ENCODE results near the gene POR. TPM values are rescaled to one million over a fixed set of nuclear protein-coding genes. Genes with fewer than 3 reads are reported as not detected.

Gene POR
- total and polyA plus RNA-seq, 2 of the 8 experiments (the other 6 are each of a cell fraction or from before 2014, with no cell fraction given) = 98.7 to 144 TPM

GRCh38 chr7:75913437-75913836, 1.5 kb upstream of the POR start:
- Histone ChIP-seq H4K91ac (replicated peaks; ENCODE audit: insufficient read length, low read length) (no peak overlapping the region), H3K23ac (ENCODE audit: insufficient read length) (no peak overlapping the region), H3K23me2 (ENCODE audit: low read depth, low read length) (peaks cover 10% of the 10 kb centered on the region), H4K5ac (ENCODE audit: insufficient read length, low read depth, low read length) (no peak overlapping the region), H3K27ac (ENCODE audit: low read depth, low read length) (no peak overlapping the region), H2BK15ac (ENCODE audit: low read length) (no peak overlapping the region), H3K56ac (replicated peaks; ENCODE audit: insufficient read length, low read depth, low read length) (no peak overlapping the region), H3K9me3 (ENCODE audit: insufficient read depth in 2 of 2, low read depth in 1 of 2, low read length in 1 of 2) (no peaks in the 10 kb centered on the region), H2AFZ (ENCODE audit: low read length) (no peak overlapping the region), H3K4me1 (replicated peaks in 1 of 4; ENCODE audit: control insufficient read depth in 3 of 4, insufficient read depth in 4 of 4, low read length in 3 of 4) (peaks cover 0 to 11% (median 3%) of the 10 kb centered on the region in 4 experiments; a peak in 4 of 7 replicates), H3K79me1 (ENCODE audit: low read depth, low read length) (no peaks in the 10 kb centered on the region; the same call in 1 of the 2 replicates), H3K14ac (ENCODE audit: insufficient read length) (no peak overlapping the region), H2BK20ac (ENCODE audit: low read length) (no peak overlapping the region), H4K8ac (ENCODE audit: extremely low read depth, insufficient read depth, low read length) (no peak overlapping the region), H2BK120ac (replicated peaks; ENCODE audit: low read depth, low read length) (no peak overlapping the region), H3K27me3 (replicated peaks in 1 of 4; ENCODE audit: control insufficient read depth in 3 of 4, extremely low read depth in 1 of 4, insufficient read depth in 3 of 4, low read length in 3 of 4) (no peaks in the 10 kb centered on the region), H3K4me2 (ENCODE audit: insufficient read depth in 1 of 2, low read depth in 2 of 2, low read length in 2 of 2) (peak overlapping the region in 1 of 2 experiments; percentile 88; a peak in 1 of 4 replicates), H3K18ac (ENCODE audit: extremely low read depth, low read length) (no peak overlapping the region), H2AK5ac (ENCODE audit: low read depth, low read length) (no peak overlapping the region), H3K79me2 (ENCODE audit: control insufficient read depth in 1 of 2, insufficient read depth in 2 of 2, low read length in 2 of 2) (peaks cover 3 to 28% of the 10 kb centered on the region in 2 experiments; a peak in 3 of 4 replicates), H2BK12ac (ENCODE audit: low read depth, low read length) (no peak overlapping the region), H3K4ac (replicated peaks; ENCODE audit: insufficient read length, low read depth, low read length) (no peak overlapping the region), H3K9ac (replicated peaks in 1 of 4; ENCODE audit: extremely low read depth in 1 of 4, low read depth in 3 of 4, low read length in 3 of 4) (no peak overlapping the region), H3K4me3 (ENCODE audit: extremely low read depth in 1 of 4, insufficient read depth in 2 of 4, low read depth in 3 of 4, low read length in 4 of 4) (no peak overlapping the region), H3K36me3 (ENCODE audit: control insufficient read depth in 2 of 4, insufficient read depth in 4 of 4, low read length in 3 of 4) (no peaks in the 10 kb centered on the region), H4K20me1 (replicated peaks in 1 of 2; ENCODE audit: control insufficient read depth in 1 of 2, insufficient read depth in 2 of 2, low read length in 2 of 2) (peaks cover 3 to 5% of the 10 kb centered on the region in 2 experiments), H2BK5ac (ENCODE audit: low read depth, low read length) (no peak overlapping the region)
- DNase-seq (ENCODE audit: low read depth in 1 of 2, low spot score in 2 of 2) = no peak
- CTCF ChIA-PET (ENCODE audit: partially characterized antibody) = interaction anchor here (0.6 to 1.7 kb wide), 4 partner anchors 18 to 107 kb away, joined by 3 to 4 read pairs (median 4); no protein-coding TSS in a partner anchor
- no peak for FAIRE-seq
- POLR2A ChIA-PET (ENCODE audit: partially characterized antibody) = interaction anchor here (1.2 to 4.7 kb wide), 6 partner anchors 9 to 81 kb away, joined by 3 to 43 read pairs (median 10); partner anchors contain the start of gene TMEM120A
- 95% methylated on average over 6 of the region's 6 CpGs; no CpG with 5 or more reads in 1 of the 2 experiments for WGBS, 2 experiments (ENCODE audit: extremely low coverage in 1 of 2, insufficient coverage in 1 of 2, insufficient read length in 1 of 2, insufficient replicate concordance in 2 of 2, low coverage in 1 of 2, low lambda C conversion rate in 2 of 2, missing lambda C conversion rate in 1 of 2)
- TF ChIP-seq CTCF (IDR thresholded peaks at IDR 0.05; ENCODE audit: control extremely low read depth in 1 of 3, insufficient read depth in 1 of 3, low read depth in 1 of 3, low read length in 3 of 3) = no peak
- no peak for TF ChIP-seq BRCA1 (IDR thresholded peaks at IDR 0.05; ENCODE audit: low read depth, low read length)
- TF ChIP-seq E2F6 (IDR thresholded peaks at IDR 0.05) = no peak
- TF ChIP-seq KDM1A (IDR thresholded peaks at IDR 0.05; ENCODE audit: borderline replicate concordance, low read length) = no peak
- TF ChIP-seq POLR2AphosphoS5 (IDR thresholded peaks at IDR 0.05; ENCODE audit: low read depth, low read length) = no peak
- no peak for TF ChIP-seq ZNF274 (IDR thresholded peaks at IDR 0.05; ENCODE audit: borderline replicate concordance, extremely low read depth, low read length)
- TF ChIP-seq ATF3 (IDR thresholded peaks at IDR 0.05; ENCODE audit: insufficient read depth, low read depth, low read length) = no peak
- TF ChIP-seq MAFK (IDR thresholded peaks at IDR 0.05; ENCODE audit: low read depth, low read length) = no peak
- TF ChIP-seq HDAC6 (IDR thresholded peaks at IDR 0.05; ENCODE audit: low read depth, low read length) = no peak
- no peak for TF ChIP-seq KDM5A (IDR thresholded peaks at IDR 0.05; ENCODE audit: low read length)
